Measurements from ENCODE around the gene MPRIP. TPM values are rescaled to one million over a fixed set of nuclear protein-coding genes. Genes with fewer than 3 reads are reported as not detected.

MPRIP gene
- total RNA-seq, 4 donors from 2014 or later, result 141 to 305 (median 291) TPM

GRCh38 chr17:17026163-17026562 lies 16.1 kb upstream of the MPRIP start:
- peak in 1 of 3 donors; percentile 8 for DNase-seq
- TF ChIP-seq CTCF (IDR thresholded peaks at IDR 0.05) (peak in 1 of 6 experiments; percentile 4), POLR2A (IDR thresholded peaks at IDR 0.05) (no peak)
- H3K4me1 ChIP-seq, result peaks cover 0 to 19% (median 0%) of the 10 kb centered on the region in 4 donors

GRCh38 chr17:17027442-17028058 lies 14.7 kb upstream of the MPRIP start:
- H3K4me3 ChIP-seq, result no peak overlapping the region
- peak in 1 of 3 donors; percentile 44 for DNase-seq
- H3K27ac ChIP-seq, result peak overlapping the region in 3 of 4 donors; percentile 17 to 83 (median 63)
- no peaks in the 10 kb centered on the region for H3K27me3 ChIP-seq
- peaks cover 0 to 11% (median 0%) of the 10 kb centered on the region in 4 donors for H3K4me1 ChIP-seq
- TF ChIP-seq CTCF (IDR thresholded peaks at IDR 0.05), result no peak
- TF ChIP-seq POLR2A (IDR thresholded peaks at IDR 0.05), result no peak
- no peaks in the 10 kb centered on the region for H3K36me3 ChIP-seq
- H3K9me3 ChIP-seq, result no peaks in the 10 kb centered on the region

More at GRCh38 chr17:17026163-17026562, 16.1 kb upstream of the MPRIP start:
- H3K4me3 ChIP-seq, result no peak overlapping the region
- H3K36me3 ChIP-seq, result no peaks in the 10 kb centered on the region
- no peak overlapping the region for H3K27ac ChIP-seq
- no peaks in the 10 kb centered on the region for H3K27me3 ChIP-seq
- H3K9me3 ChIP-seq, result no peaks in the 10 kb centered on the region

- peak overlapping the region in 1 of 4 donors; percentile 8 for H3K4me3 ChIP-seq
- peak overlapping the region in 3 of 4 donors; percentile 17 to 83 (median 63) for H3K27ac ChIP-seq
- no peaks in the 10 kb centered on the region for H3K27me3 ChIP-seq
- peaks cover 0 to 11% (median 0%) of the 10 kb centered on the region in 4 donors for H3K4me1 ChIP-seq
- TF ChIP-seq POLR2A (IDR thresholded peaks at IDR 0.05), result no peak
- peak in 1 of 6 experiments; percentile 2 for TF ChIP-seq CTCF (IDR thresholded peaks at IDR 0.05)
- peak in 2 of 3 donors; percentile 96 to 97 for DNase-seq
- H3K36me3 ChIP-seq, result no peaks in the 10 kb centered on the region
- no peaks in the 10 kb centered on the region for H3K9me3 ChIP-seq
Observed at GRCh38 chr17:17028059-17028877, 14.0 kb upstream of the MPRIP start.

- peaks cover 0 to 11% (median 0%) of the 10 kb centered on the region in 4 donors for H3K4me1 ChIP-seq
- TF ChIP-seq CTCF (IDR thresholded peaks at IDR 0.05) (no peak), POLR2A (IDR thresholded peaks at IDR 0.05) (no peak)
Observed at GRCh38 chr17:17028878-17029535, 13.2 kb upstream of the MPRIP start.

GRCh38 chr17:17029938-17030337 lies 12.3 kb upstream of the MPRIP start:
- DNase-seq, result peak in 1 of 3 donors; percentile 32

More at GRCh38 chr17:17028878-17029535, 13.2 kb upstream of the MPRIP start:
- DNase-seq, result peak in 1 of 3 donors; percentile 49
- Histone ChIP-seq H3K9me3 (no peaks in the 10 kb centered on the region), H3K36me3 (no peaks in the 10 kb centered on the region), H3K4me3 (no peak overlapping the region), H3K27ac (peak overlapping the region in 2 of 4 donors; percentile 61 to 83), H3K27me3 (no peaks in the 10 kb centered on the region)

More at GRCh38 chr17:17029938-17030337, 12.3 kb upstream of the MPRIP start:
- H3K27me3 ChIP-seq, result no peaks in the 10 kb centered on the region
- H3K27ac ChIP-seq, result no peak overlapping the region
- H3K4me3 ChIP-seq, result no peak overlapping the region
- TF ChIP-seq POLR2A (IDR thresholded peaks at IDR 0.05) (no peak), CTCF (IDR thresholded peaks at IDR 0.05) (no peak)
- H3K36me3 ChIP-seq, result no peaks in the 10 kb centered on the region
- no peaks in the 10 kb centered on the region for H3K9me3 ChIP-seq
- peaks cover 0 to 11% (median 0%) of the 10 kb centered on the region in 4 donors for H3K4me1 ChIP-seq

Measured in Peyer's patch (tissue), 4 donors.